ENCODE data around the gene HOXD1.

The HOXD1 gene

DNA sequence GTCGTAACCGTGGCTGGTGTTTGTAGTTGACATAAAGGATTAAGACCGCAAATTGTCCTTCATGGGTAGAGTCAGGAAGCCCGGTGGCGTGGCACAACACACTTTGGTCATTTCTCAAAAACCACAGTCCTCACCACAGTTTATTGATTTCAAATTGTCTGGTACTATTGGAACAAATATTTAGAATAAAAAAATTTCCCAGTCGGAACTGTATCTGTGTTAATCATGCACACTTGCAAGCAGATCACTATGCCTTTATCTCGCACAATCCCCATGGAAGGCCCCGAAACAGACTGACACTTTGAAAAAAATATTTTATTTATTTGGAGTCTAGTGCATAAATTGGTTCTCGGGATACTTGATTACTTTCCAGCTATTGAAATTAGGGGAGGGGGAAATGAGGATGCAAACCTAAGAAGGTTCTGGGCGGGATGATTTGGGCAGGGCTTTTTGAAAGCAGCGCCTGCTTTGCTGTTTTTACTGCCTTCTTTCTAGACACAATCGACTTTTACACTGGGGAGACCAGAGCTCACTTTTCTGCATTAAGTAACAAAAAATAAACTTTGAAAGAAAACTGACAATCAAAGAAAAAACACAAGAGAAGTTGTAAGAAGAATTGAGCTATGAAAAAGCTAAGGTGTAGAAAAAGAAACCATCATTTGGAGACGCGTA is 15.4 kb upstream of the HOXD1 start:
- DNase-seq (no peak), ATAC-seq (ENCODE audit: insufficient read depth, low read depth) (no peak)
- Histone ChIP-seq H3K4me3 (ENCODE audit: low read depth in 1 of 2, low read length in 2 of 2) (no peak overlapping the region), H3K4me2 (ENCODE audit: insufficient read depth, low read length) (no peak overlapping the region), H3K4me1 (ENCODE audit: insufficient read depth, low read length) (no peaks in the 10 kb centered on the region), H3K36me3 (ENCODE audit: insufficient read depth, low read length) (no peaks in the 10 kb centered on the region), H3K79me2 (ENCODE audit: insufficient read depth, low read length) (no peaks in the 10 kb centered on the region), H4K20me1 (ENCODE audit: insufficient read depth, low read length) (no peaks in the 10 kb centered on the region), H3K27me3 (ENCODE audit: insufficient read depth, low read length, poor library complexity) (peaks cover 12% of the 10 kb centered on the region), H2AFZ (ENCODE audit: low read depth, low read length) (no peak overlapping the region), H3K9me3 (ENCODE audit: insufficient read depth, low read length, severe bottlenecking) (no peaks in the 10 kb centered on the region), H3K9ac (ENCODE audit: low read depth, low read length) (no peak overlapping the region), H3K27ac (ENCODE audit: low read length) (no peak overlapping the region)
- TF ChIP-seq EZH2 (IDR thresholded peaks at IDR 0.05; ENCODE audit: borderline replicate concordance, low read depth, low read length, severe bottlenecking), result no peak
- TF ChIP-seq, protein P1, sequence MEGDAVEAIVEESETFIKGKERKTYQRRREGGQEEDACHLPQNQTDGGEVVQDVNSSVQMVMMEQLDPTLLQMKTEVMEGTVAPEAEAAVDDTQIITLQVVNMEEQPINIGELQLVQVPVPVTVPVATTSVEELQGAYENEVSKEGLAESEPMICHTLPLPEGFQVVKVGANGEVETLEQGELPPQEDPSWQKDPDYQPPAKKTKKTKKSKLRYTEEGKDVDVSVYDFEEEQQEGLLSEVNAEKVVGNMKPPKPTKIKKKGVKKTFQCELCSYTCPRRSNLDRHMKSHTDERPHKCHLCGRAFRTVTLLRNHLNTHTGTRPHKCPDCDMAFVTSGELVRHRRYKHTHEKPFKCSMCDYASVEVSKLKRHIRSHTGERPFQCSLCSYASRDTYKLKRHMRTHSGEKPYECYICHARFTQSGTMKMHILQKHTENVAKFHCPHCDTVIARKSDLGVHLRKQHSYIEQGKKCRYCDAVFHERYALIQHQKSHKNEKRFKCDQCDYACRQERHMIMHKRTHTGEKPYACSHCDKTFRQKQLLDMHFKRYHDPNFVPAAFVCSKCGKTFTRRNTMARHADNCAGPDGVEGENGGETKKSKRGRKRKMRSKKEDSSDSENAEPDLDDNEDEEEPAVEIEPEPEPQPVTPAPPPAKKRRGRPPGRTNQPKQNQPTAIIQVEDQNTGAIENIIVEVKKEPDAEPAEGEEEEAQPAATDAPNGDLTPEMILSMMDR (IDR thresholded peaks at IDR 0.05; ENCODE audit: borderline replicate concordance, extremely low read depth, low read length, poor library complexity, severe bottlenecking), result no peak

DNA sequence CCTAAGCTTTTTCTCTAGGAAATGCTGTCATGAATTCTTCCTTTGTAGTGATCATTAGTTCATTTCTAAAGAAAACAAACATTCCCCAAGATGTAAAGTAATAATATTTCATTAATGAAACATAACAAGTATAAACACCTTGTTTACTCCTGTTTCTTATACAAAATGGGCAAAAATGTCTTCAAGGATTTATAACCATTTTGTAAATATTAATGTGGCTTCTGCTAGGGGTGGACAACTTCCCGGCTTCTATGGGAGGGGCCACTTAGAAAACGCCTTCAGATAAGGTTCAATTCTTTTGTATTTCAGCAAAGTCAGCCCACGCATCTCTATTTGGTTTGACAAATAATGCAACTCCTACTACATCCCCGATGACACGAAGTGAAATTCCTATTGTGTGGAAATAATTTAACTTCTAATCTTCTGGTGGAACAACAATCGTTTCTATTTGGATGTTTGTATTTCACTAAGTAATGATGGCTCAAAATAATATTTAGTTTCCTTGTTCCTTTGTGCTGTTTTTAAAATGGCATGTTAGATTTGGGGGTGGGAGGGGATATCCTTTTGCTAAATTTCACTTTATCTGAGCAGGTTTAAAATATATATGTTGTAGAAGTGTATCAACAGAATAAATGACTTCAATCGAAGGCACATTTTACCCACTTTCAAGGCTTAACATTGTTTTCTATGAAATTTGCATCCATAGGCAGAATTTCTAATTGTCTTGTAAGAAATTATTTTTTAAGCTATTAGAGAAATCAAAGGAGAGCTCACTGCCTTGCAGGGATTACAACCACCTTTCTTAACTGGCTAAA is 14.7 kb upstream of the HOXD1 start:
- H3K4me1 ChIP-seq (ENCODE audit: insufficient read depth, low read length), result no peaks in the 10 kb centered on the region
- H3K9me3 ChIP-seq (ENCODE audit: insufficient read depth, low read length, severe bottlenecking), result no peaks in the 10 kb centered on the region
- DNase-seq, result no peak
- no peaks in the 10 kb centered on the region for H3K79me2 ChIP-seq (ENCODE audit: insufficient read depth, low read length)
- H3K36me3 ChIP-seq (ENCODE audit: insufficient read depth, low read length), result no peaks in the 10 kb centered on the region
- no peak for ATAC-seq (ENCODE audit: insufficient read depth, low read depth)
- TF ChIP-seq EZH2 (IDR thresholded peaks at IDR 0.05; ENCODE audit: borderline replicate concordance, low read depth, low read length, severe bottlenecking), result no peak
- TF ChIP-seq, protein P1 (IDR thresholded peaks at IDR 0.05; ENCODE audit: borderline replicate concordance, extremely low read depth, low read length, poor library complexity, severe bottlenecking), result no peak
- no peaks in the 10 kb centered on the region for H4K20me1 ChIP-seq (ENCODE audit: insufficient read depth, low read length)
- H2AFZ ChIP-seq (ENCODE audit: low read depth, low read length), result no peak overlapping the region
- H3K9ac ChIP-seq (ENCODE audit: low read depth, low read length), result no peak overlapping the region
- H3K27me3 ChIP-seq (ENCODE audit: insufficient read depth, low read length, poor library complexity), result peaks cover 17% of the 10 kb centered on the region
- no peak overlapping the region for H3K4me2 ChIP-seq (ENCODE audit: insufficient read depth, low read length)
- H3K27ac ChIP-seq (ENCODE audit: low read length), result no peak overlapping the region
- H3K4me3 ChIP-seq (ENCODE audit: low read depth in 1 of 2, low read length in 2 of 2), result no peak overlapping the region

DNA sequence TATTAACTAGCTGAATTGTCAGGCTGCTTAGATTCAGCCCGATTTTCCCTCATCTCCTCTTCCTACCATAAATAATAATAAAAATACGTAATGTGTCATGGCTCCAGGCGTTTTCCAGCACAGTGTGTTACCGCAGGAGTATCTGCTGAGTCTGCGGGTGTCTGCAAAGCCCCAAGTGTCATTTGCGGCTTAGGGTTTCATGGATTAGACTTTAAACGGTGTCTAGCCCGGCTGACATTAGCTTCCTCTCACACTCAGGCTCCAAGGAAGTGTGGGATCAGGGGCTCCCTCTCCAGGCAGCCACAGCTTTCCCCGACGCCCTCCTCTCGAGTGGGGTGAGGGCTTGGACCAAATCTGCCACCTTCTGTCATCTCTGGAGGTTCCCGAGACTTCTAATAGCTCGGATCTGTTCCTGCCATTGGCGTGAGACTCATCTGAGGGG is 14.1 kb upstream of the HOXD1 start:
- ATAC-seq (ENCODE audit: insufficient read depth, low read depth), result no peak
- Histone ChIP-seq H3K9me3 (ENCODE audit: insufficient read depth, low read length, severe bottlenecking) (no peaks in the 10 kb centered on the region), H3K4me3 (ENCODE audit: low read depth in 1 of 2, low read length in 2 of 2) (no peak overlapping the region), H2AFZ (ENCODE audit: low read depth, low read length) (no peak overlapping the region), H3K4me2 (ENCODE audit: insufficient read depth, low read length) (no peak overlapping the region), H3K36me3 (ENCODE audit: insufficient read depth, low read length) (no peaks in the 10 kb centered on the region), H4K20me1 (ENCODE audit: insufficient read depth, low read length) (no peaks in the 10 kb centered on the region), H3K4me1 (ENCODE audit: insufficient read depth, low read length) (no peaks in the 10 kb centered on the region), H3K27me3 (ENCODE audit: insufficient read depth, low read length, poor library complexity) (peaks cover 23% of the 10 kb centered on the region), H3K79me2 (ENCODE audit: insufficient read depth, low read length) (no peaks in the 10 kb centered on the region), H3K27ac (ENCODE audit: low read length) (no peak overlapping the region), H3K9ac (ENCODE audit: low read depth, low read length) (no peak overlapping the region)
- DNase-seq, result no peak
- no peak for TF ChIP-seq EZH2 (IDR thresholded peaks at IDR 0.05; ENCODE audit: borderline replicate concordance, low read depth, low read length, severe bottlenecking)
- TF ChIP-seq, protein P1 (IDR thresholded peaks at IDR 0.05; ENCODE audit: borderline replicate concordance, extremely low read depth, low read length, poor library complexity, severe bottlenecking), result no peak

All from DND-41 (cell line).